Vagina (tissue), 2 donors: ENCODE data around the gene UBL4B. TPM values are rescaled to one million over a fixed set of nuclear protein-coding genes. Genes with fewer than 3 reads are reported as not detected.

Source experiments
- DNase-seq, 2 donors: peaks; one replicate each; pipeline ENCODE4 v3.0.0-alpha.2; 2017; ENCODE audit errors: extremely low spot score in 2 of 2
- H3K27ac ChIP-seq: fragments of 200-600 bp; sonication (generic); one replicate; pipeline ENCODE4 v1.5.1; 2019
- H3K27me3 ChIP-seq: fragments of 200-600 bp; sonication (generic); one replicate; pipeline ENCODE4 v1.5.1; 2019
- H3K36me3 ChIP-seq, 2 donors: fragments of 200-600 bp; sonication (generic); one replicate each; pipeline ENCODE4 v1.5.1; 2017 to 2019
- H3K4me1 ChIP-seq: fragments of 200-600 bp; sonication (generic); one replicate; pipeline ENCODE4 v1.5.1; 2019
- H3K4me3 ChIP-seq, 2 donors: fragments of 200-600 bp; sonication (generic); 1 replicate in 1 of 2; 2 replicates in 1 of 2; pipeline ENCODE4 v1.5.1; 2016 to 2019
- H3K9me3 ChIP-seq: fragments of 200-600 bp; sonication (generic); one replicate; pipeline ENCODE4 v1.5.1; 2019
- CTCF ChIP-seq, 3 experiments: fragments of 450-650 bp in 2 of 3; fragments of 200-600 bp in 1 of 3; sonication (generic) in 1 of 3; IDR thresholded peaks; one replicate each; pipeline ENCODE4 v1.5.1; 2017 to 2019; ENCODE audit warnings: antibody characterized with exemption in 3 of 3, mild to moderate bottlenecking in 2 of 3, moderate library complexity in 2 of 3
- POLR2A ChIP-seq, 2 donors: fragments of 450-650 bp; IDR thresholded peaks; one replicate each; pipeline ENCODE4 v1.6.1; 2017; ENCODE audit warnings: antibody characterized with exemption in 2 of 2, mild to moderate bottlenecking in 2 of 2, moderate library complexity in 2 of 2
- POLR2AphosphoS5 ChIP-seq, 2 donors: sonication (generic); formaldehyde crosslinking; IDR thresholded peaks; one replicate each; pipeline ENCODE4 v1.9.0; 2017; ENCODE audit warnings: antibody characterized with exemption in 2 of 2, mild to moderate bottlenecking in 2 of 2, low read depth in 1 of 2; ENCODE audit not compliant: insufficient read depth in 1 of 2
- intact Hi-C: fragments of 100-400 bp; cut with DNase I; formaldehyde crosslinking; loops from one replicate; pipeline ENCODE4 v1.15.1; 2023
- total RNA-seq: library from RNA; depleted of rRNA; stranded (reverse); fragments of >200 nt; gene quantifications from one replicate; pipeline ENCODE4 v1.2.3, GENCODE V29; 2016

UBL4B gene
- total RNA-seq, 1 donor from 2014 or later = not detected

DNA sequence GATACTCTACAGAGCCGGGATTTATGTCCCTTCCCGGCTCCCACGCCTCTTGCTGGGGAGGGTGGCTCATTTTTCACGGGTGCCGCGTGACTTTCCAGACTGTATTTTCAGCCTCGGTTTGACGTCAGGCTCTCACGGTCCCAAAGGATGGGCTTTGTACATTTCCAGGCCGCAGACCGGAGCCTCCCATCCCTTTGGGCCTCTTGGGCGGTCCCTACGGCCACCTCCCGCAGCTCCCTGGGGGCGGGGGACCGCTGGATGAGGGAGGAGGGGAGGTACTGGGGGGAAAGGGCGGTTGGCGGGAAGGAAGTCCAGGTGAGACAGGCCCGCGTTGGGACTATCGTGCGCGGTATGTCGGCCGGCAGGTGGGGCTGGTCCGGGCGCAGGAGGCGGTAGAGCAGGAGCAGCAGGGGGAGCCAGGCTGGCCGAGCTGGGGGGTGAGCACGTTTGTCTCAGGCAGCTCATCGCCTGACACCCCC is 17.9 kb downstream of the UBL4B start:
- H3K4me3 ChIP-seq = peak overlapping the region in 1 of 2 donors; percentile 21
- H3K9me3 ChIP-seq = no peaks in the 10 kb centered on the region
- peaks cover 11% of the 10 kb centered on the region for H3K4me1 ChIP-seq
- H3K36me3 ChIP-seq = no peaks in the 10 kb centered on the region
- H3K27me3 ChIP-seq = no peaks in the 10 kb centered on the region
- TF ChIP-seq CTCF (IDR thresholded peaks at IDR 0.05) (no peak), POLR2AphosphoS5 (IDR thresholded peaks at IDR 0.05; ENCODE audit: insufficient read depth in 1 of 2, low read depth in 1 of 2) (no peak), POLR2A (IDR thresholded peaks at IDR 0.05) (no peak)
- no peak for DNase-seq
- intact Hi-C loops = no loop called here
- no peak overlapping the region for H3K27ac ChIP-seq

DNA sequence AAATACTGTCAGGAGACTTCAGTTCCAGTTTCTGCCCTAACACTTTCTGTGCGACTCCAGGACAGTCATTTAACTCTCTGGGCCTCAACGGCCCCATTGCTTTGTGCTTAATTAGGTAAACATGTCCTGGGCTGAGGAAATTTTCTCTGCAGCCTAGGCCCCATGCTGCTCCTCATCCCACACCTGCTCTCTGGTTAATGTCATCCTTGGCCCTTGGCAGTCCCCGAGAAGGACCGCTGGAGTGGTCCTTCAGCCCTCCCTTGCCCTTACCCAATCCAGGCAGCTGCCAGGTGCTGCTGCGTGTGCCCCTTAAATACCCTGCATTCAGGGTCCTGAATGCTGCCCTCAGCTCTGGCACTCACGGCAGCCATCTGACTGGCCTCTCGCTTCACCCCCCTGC is 18.7 kb downstream of the UBL4B start:
- Histone ChIP-seq H3K9me3 (no peaks in the 10 kb centered on the region), H3K4me1 (peaks cover 11% of the 10 kb centered on the region), H3K36me3 (no peaks in the 10 kb centered on the region), H3K4me3 (no peak overlapping the region), H3K27ac (no peak overlapping the region), H3K27me3 (no peaks in the 10 kb centered on the region)
- no peak for TF ChIP-seq CTCF (IDR thresholded peaks at IDR 0.05)
- no peak for TF ChIP-seq POLR2A (IDR thresholded peaks at IDR 0.05)
- no peak for TF ChIP-seq POLR2AphosphoS5 (IDR thresholded peaks at IDR 0.05; ENCODE audit: insufficient read depth in 1 of 2, low read depth in 1 of 2)
- no peak for DNase-seq
- intact Hi-C loops = no loop called here

- H3K9me3 ChIP-seq = no peaks in the 10 kb centered on the region
- TF ChIP-seq POLR2A (IDR thresholded peaks at IDR 0.05) (no peak), POLR2AphosphoS5 (IDR thresholded peaks at IDR 0.05; ENCODE audit: insufficient read depth in 1 of 2, low read depth in 1 of 2) (no peak), CTCF (IDR thresholded peaks at IDR 0.05) (no peak)
- intact Hi-C loops = no loop called here
- no peak overlapping the region for H3K4me3 ChIP-seq
- DNase-seq = no peak
- no peak overlapping the region for H3K27ac ChIP-seq
- no peaks in the 10 kb centered on the region for H3K36me3 ChIP-seq
- H3K4me1 ChIP-seq = peaks cover 11% of the 10 kb centered on the region
- H3K27me3 ChIP-seq = no peaks in the 10 kb centered on the region
Observed at GRCh38 chr1:110132682-110133081, 20.4 kb downstream of the UBL4B start.

DNA sequence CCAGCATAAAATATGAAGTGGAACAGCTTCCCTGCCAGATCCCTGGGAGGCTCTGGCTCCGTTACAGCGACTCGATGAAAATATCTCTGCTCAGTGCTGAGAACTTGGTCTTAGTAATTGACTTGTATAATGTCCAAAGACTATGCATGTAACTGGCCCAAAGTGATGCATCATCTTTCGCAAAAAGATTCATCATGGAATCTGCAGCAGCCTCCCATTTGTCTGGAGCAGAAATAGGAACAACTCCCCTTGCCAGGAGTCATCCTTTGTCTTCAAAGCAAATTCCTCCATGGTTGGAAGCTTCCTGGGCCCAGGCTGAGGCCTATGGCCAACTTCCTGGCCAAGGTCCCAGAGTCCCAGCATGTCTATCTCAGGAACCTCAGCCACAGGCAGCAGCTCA is 21.2 kb downstream of the UBL4B start:
- Histone ChIP-seq H3K27ac (no peak overlapping the region), H3K9me3 (no peaks in the 10 kb centered on the region), H3K4me1 (peaks cover 11% of the 10 kb centered on the region), H3K4me3 (no peak overlapping the region), H3K36me3 (no peaks in the 10 kb centered on the region), H3K27me3 (no peaks in the 10 kb centered on the region)
- intact Hi-C loops = no loop called here
- TF ChIP-seq POLR2AphosphoS5 (IDR thresholded peaks at IDR 0.05; ENCODE audit: insufficient read depth in 1 of 2, low read depth in 1 of 2) (no peak), POLR2A (IDR thresholded peaks at IDR 0.05) (no peak), CTCF (IDR thresholded peaks at IDR 0.05) (no peak)
- DNase-seq = no peak

- Histone ChIP-seq H3K9me3 (no peaks in the 10 kb centered on the region), H3K4me1 (peaks cover 11% of the 10 kb centered on the region), H3K27me3 (no peaks in the 10 kb centered on the region), H3K4me3 (no peak overlapping the region), H3K36me3 (no peaks in the 10 kb centered on the region), H3K27ac (no peak overlapping the region)
- intact Hi-C loops = no loop called here
- DNase-seq = no peak
- TF ChIP-seq CTCF (IDR thresholded peaks at IDR 0.05) (no peak), POLR2AphosphoS5 (IDR thresholded peaks at IDR 0.05; ENCODE audit: insufficient read depth in 1 of 2, low read depth in 1 of 2) (no peak), POLR2A (IDR thresholded peaks at IDR 0.05) (no peak)
Observed at GRCh38 chr1:110134050-110134595, 21.9 kb downstream of the UBL4B start.
